Femur (tissue), 1 donor: ENCODE results near the gene CAPN7.

Experiments
- DNase-seq: peaks from one replicate; pipeline ENCODE4 v3.0.0-alpha.2; 2017

CAPN7 gene

GRCh38 chr3:15301761-15302160 lies 95.7 kb downstream of the CAPN7 start:
- no peak for DNase-seq
